ENCODE measurements around the gene ATRN. TPM values are rescaled to one million over a fixed set of nuclear protein-coding genes. Genes with fewer than 3 reads are reported as not detected.

ATRN gene
- total and polyA plus RNA-seq, 7 donors: 1.2 to 16.1 (median 11.4) TPM

DNA sequence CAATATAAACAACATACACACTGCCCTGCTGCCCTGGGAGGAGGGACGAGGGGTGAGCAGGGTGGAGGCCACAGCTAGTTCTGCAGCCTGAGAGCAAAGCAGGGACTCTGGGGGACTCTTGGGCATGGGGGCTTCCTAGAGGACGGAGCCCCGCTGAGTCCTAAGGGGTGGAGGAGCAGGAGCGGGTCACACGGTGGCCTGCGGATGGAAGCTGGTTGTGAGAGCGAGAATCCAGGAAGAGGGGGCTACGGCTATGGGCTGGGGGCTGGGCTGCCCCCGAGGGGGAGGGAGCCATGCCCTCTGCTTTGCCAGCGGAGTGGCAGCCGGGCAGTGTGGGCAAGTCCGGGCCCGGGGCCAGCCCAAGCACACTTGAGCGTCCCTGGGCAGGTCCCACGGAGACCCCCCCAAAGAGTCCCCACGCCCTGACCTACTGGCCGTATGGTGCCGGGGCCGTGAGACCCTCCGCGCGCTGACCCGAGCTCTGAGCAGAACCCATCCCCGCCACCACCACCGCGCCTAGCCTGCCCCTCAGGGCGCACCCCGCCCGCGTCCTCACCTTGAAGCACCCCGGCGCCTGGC is 210.6 kb downstream of the ATRN start:
- TF ChIP-seq POLR2A (IDR thresholded peaks at IDR 0.05) (no peak), POLR2AphosphoS5 (IDR thresholded peaks at IDR 0.05) (peak in 1 of 4 donors; percentile 36)
- Histone ChIP-seq H3K36me3 (no peaks in the 10 kb centered on the region), H3K4me3 (peak overlapping the region; percentile 57 to 76 (median 70)), H3K4me1 (peaks cover 0 to 69% (median 67%) of the 10 kb centered on the region in 4 donors), H3K9me3 (no peaks in the 10 kb centered on the region), H3K27ac (peak overlapping the region; percentile 86 to 97 (median 94)), H3K27me3 (no peaks in the 10 kb centered on the region)
- DNase-seq: peak; percentile 66
- 11 to 16% methylated on average over 32 of the region's 32 CpGs for WGBS, 2 donors
- intact Hi-C loops (cut with DNase I): loop anchor here (10.0 kb wide), 2 partner anchors 163 to 923 kb away; partner anchors contain the start of gene MAVS

GRCh38 chr20:3681931-3682781 is 211.3 kb downstream of the ATRN start, which contains the start of gene ADAM33:
TSS of gene ADAM33 (minus strand) at chr20:3682010. CDS start at chr20:3682004, 6 bp downstream.
- DNase-seq: peak; percentile 87
- H3K4me1 ChIP-seq: peaks cover 0 to 67% (median 66%) of the 10 kb centered on the region in 4 donors
- H3K36me3 ChIP-seq: no peaks in the 10 kb centered on the region
- TF ChIP-seq, protein P1, sequence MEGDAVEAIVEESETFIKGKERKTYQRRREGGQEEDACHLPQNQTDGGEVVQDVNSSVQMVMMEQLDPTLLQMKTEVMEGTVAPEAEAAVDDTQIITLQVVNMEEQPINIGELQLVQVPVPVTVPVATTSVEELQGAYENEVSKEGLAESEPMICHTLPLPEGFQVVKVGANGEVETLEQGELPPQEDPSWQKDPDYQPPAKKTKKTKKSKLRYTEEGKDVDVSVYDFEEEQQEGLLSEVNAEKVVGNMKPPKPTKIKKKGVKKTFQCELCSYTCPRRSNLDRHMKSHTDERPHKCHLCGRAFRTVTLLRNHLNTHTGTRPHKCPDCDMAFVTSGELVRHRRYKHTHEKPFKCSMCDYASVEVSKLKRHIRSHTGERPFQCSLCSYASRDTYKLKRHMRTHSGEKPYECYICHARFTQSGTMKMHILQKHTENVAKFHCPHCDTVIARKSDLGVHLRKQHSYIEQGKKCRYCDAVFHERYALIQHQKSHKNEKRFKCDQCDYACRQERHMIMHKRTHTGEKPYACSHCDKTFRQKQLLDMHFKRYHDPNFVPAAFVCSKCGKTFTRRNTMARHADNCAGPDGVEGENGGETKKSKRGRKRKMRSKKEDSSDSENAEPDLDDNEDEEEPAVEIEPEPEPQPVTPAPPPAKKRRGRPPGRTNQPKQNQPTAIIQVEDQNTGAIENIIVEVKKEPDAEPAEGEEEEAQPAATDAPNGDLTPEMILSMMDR (IDR thresholded peaks at IDR 0.05): no peak
- peak; percentile 10 to 69 (median 63) for TF ChIP-seq POLR2AphosphoS5 (IDR thresholded peaks at IDR 0.05)
- no peak for TF ChIP-seq EP300 (IDR thresholded peaks at IDR 0.05)
- TF ChIP-seq POLR2A (IDR thresholded peaks at IDR 0.05): peak in 1 of 2 donors; percentile 31
- intact Hi-C loops (cut with DNase I): loop anchor here (10.0 kb wide), 2 partner anchors 163 to 923 kb away; partner anchors contain the start of gene MAVS
- WGBS, 2 donors: 7 to 9% methylated on average over 65 of the region's 65 CpGs
- no peaks in the 10 kb centered on the region for H3K27me3 ChIP-seq
- H3K9me3 ChIP-seq: no peaks in the 10 kb centered on the region
- peak within 1 kb of the TSS; percentile 86 to 97 (median 94) for H3K27ac ChIP-seq
- H3K4me3 ChIP-seq: peak within 1 kb of the TSS; percentile 57 to 76 (median 70)

GRCh38 chr20:3685341-3685740 is 214.5 kb downstream of the ATRN start:
- WGBS, 2 donors: 68 to 75% methylated on average over 7 of the region's 7 CpGs
- intact Hi-C loops (cut with DNase I): loop anchor here (10.0 kb wide), 2 partner anchors 159 to 919 kb away; partner anchors contain the start of gene MAVS
- H3K27me3 ChIP-seq: no peaks in the 10 kb centered on the region
- H3K4me1 ChIP-seq: peaks cover 0 to 46% (median 43%) of the 10 kb centered on the region in 4 donors
- H3K4me3 ChIP-seq: no peak overlapping the region
- DNase-seq: no peak
- no peaks in the 10 kb centered on the region for H3K36me3 ChIP-seq
- peak overlapping the region in 3 of 4 donors; percentile 70 to 89 (median 79) for H3K27ac ChIP-seq
- no peaks in the 10 kb centered on the region for H3K9me3 ChIP-seq
- TF ChIP-seq POLR2A (IDR thresholded peaks at IDR 0.05): no peak
- no peak for TF ChIP-seq EP300 (IDR thresholded peaks at IDR 0.05)
- TF ChIP-seq POLR2AphosphoS5 (IDR thresholded peaks at IDR 0.05): no peak
- TF ChIP-seq, protein P1 (IDR thresholded peaks at IDR 0.05): no peak

DNA sequence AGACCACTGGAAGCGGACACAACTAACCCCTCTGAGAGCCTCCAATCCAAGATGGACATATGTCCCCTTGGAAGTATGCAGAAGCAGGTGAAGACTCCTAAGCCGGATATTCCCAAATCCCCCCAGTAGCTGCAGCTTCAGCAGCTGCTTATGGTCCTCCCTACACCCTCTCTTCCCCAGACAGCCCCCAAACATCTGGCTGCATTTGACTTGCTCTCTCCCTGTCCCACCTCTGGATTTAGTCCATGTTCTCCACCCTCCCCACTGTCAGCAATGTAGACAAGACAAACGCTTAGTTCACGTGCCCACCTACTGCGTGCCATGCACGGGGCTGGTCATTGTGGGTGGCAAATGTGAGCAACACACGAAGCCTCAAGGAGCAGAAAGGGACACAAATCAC is 215.6 kb downstream of the ATRN start:
- WGBS, 2 donors: 57 to 77% methylated on average over 7 of the region's 7 CpGs
- intact Hi-C loops (cut with DNase I): loop anchor here (10.0 kb wide), 2 partner anchors 158 to 918 kb away; partner anchors contain the start of gene MAVS
- H3K9me3 ChIP-seq: no peaks in the 10 kb centered on the region
- H3K27ac ChIP-seq: peak overlapping the region; percentile 70 to 89 (median 78)
- H3K27me3 ChIP-seq: no peaks in the 10 kb centered on the region
- no peak for DNase-seq
- peaks cover 0 to 38% (median 34%) of the 10 kb centered on the region in 4 donors for H3K4me1 ChIP-seq
- no peak overlapping the region for H3K4me3 ChIP-seq
- TF ChIP-seq POLR2AphosphoS5 (IDR thresholded peaks at IDR 0.05) (no peak), POLR2A (IDR thresholded peaks at IDR 0.05) (no peak), EP300 (IDR thresholded peaks at IDR 0.05) (no peak)
- TF ChIP-seq, protein P1 (IDR thresholded peaks at IDR 0.05): no peak
- no peaks in the 10 kb centered on the region for H3K36me3 ChIP-seq

Measured in sigmoid colon (tissue), 7 donors.